PC-3 (cell line): ENCODE results near the gene METTL9.

Experiments
- EZH2 ChIP-seq: fragments of 300-600 bp; sonication (generic); IDR thresholded peaks from one replicate; pipeline ENCODE4 v1.6.1; 2017; ENCODE audit warnings: antibody characterized with exemption, mild to moderate bottlenecking, low read length; ENCODE audit not compliant: unreplicated experiment
- EZH2phosphoT487 ChIP-seq: fragments of 300-600 bp; sonication (generic); IDR thresholded peaks from 2 replicates; pipeline ENCODE4 v1.6.1; 2018; ENCODE audit warnings: mild to moderate bottlenecking, antibody characterized with exemption, low read length, borderline replicate concordance
- TF ChIP-seq, protein P1 (sequence below): fragments of 300-600 bp; sonication (generic); conservative IDR thresholded peaks from 2 replicates; pipeline ENCODE4 v1.5.1; 2017; ENCODE audit warnings: antibody characterized with exemption, low read depth, mild to moderate bottlenecking, low read length

GRCh38 chr16:21659124-21659523, 59.7 kb downstream of the METTL9 start:
- TF ChIP-seq, protein P1, sequence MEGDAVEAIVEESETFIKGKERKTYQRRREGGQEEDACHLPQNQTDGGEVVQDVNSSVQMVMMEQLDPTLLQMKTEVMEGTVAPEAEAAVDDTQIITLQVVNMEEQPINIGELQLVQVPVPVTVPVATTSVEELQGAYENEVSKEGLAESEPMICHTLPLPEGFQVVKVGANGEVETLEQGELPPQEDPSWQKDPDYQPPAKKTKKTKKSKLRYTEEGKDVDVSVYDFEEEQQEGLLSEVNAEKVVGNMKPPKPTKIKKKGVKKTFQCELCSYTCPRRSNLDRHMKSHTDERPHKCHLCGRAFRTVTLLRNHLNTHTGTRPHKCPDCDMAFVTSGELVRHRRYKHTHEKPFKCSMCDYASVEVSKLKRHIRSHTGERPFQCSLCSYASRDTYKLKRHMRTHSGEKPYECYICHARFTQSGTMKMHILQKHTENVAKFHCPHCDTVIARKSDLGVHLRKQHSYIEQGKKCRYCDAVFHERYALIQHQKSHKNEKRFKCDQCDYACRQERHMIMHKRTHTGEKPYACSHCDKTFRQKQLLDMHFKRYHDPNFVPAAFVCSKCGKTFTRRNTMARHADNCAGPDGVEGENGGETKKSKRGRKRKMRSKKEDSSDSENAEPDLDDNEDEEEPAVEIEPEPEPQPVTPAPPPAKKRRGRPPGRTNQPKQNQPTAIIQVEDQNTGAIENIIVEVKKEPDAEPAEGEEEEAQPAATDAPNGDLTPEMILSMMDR = no peak
- TF ChIP-seq EZH2 (no peak), EZH2phosphoT487 (no peak)
